Endothelial cell of umbilical vein (primary cell): ENCODE data around the gene NEK2.

Experiments
- GATA2 ChIP-seq: IDR thresholded peaks from 2 replicates; pipeline ENCODE4 v1.7.0; 2011; ENCODE audit warnings: low read depth, mild to moderate bottlenecking, moderate library complexity, mixed read lengths, low read length; ENCODE audit not compliant: insufficient read length, insufficient read depth
- MAX ChIP-seq: IDR thresholded peaks from 2 replicates; pipeline ENCODE4 v1.6.1; 2011; ENCODE audit not compliant: insufficient read depth, insufficient read length
- POLR2A ChIP-seq: IDR thresholded peaks from 2 replicates; pipeline ENCODE4 v1.6.1; 2012; ENCODE audit warnings: low read depth, mild to moderate bottlenecking, control low read depth, low read length
- POLR2AphosphoS5 ChIP-seq: IDR thresholded peaks from 2 replicates; pipeline ENCODE4 v1.6.1; 2012; ENCODE audit warnings: low read depth, mild to moderate bottlenecking, control low read depth, low read length, moderate library complexity; ENCODE audit not compliant: insufficient read depth
- TF ChIP-seq, protein P1 (sequence below), 2 donors: IDR thresholded peaks; 1 replicate in 1 of 2; 2 replicates in 1 of 2; pipeline ENCODE4 v1.5.1; 2011; ENCODE audit warnings: low read length in 2 of 2, mild to moderate bottlenecking in 2 of 2, moderate library complexity in 2 of 2, control low read depth in 1 of 2, inconsistent platforms in 1 of 2, low read depth in 1 of 2; ENCODE audit not compliant: insufficient read depth in 1 of 2; ENCODE audit errors: extremely low read depth in 1 of 2

- no peak for TF ChIP-seq POLR2AphosphoS5
- TF ChIP-seq, protein P1, sequence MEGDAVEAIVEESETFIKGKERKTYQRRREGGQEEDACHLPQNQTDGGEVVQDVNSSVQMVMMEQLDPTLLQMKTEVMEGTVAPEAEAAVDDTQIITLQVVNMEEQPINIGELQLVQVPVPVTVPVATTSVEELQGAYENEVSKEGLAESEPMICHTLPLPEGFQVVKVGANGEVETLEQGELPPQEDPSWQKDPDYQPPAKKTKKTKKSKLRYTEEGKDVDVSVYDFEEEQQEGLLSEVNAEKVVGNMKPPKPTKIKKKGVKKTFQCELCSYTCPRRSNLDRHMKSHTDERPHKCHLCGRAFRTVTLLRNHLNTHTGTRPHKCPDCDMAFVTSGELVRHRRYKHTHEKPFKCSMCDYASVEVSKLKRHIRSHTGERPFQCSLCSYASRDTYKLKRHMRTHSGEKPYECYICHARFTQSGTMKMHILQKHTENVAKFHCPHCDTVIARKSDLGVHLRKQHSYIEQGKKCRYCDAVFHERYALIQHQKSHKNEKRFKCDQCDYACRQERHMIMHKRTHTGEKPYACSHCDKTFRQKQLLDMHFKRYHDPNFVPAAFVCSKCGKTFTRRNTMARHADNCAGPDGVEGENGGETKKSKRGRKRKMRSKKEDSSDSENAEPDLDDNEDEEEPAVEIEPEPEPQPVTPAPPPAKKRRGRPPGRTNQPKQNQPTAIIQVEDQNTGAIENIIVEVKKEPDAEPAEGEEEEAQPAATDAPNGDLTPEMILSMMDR (IDR thresholded peaks at IDR 0.05; ENCODE audit: extremely low read depth in 1 of 2, insufficient read depth in 1 of 2, low read depth in 1 of 2, low read length in 2 of 2), result no peak
- no peak for TF ChIP-seq POLR2A
- TF ChIP-seq GATA2, result no peak
- no peak for TF ChIP-seq MAX
These were observed 30.2 kb upstream of the NEK2 start for GRCh38 chr1:211705467-211706091.
